Mucosa of descending colon (tissue), 3 donors: ENCODE data around the gene MLLT3. TPM values are rescaled to one million over a fixed set of nuclear protein-coding genes. Genes with fewer than 3 reads are reported as not detected.

Source experiments
- ATAC-seq: fragments of 200-7000 bp; cut with Tn5 transposase; one replicate; pipeline ENCODE4 v1.9.1; 2020; ENCODE audit warnings: mild to moderate bottlenecking, moderate library complexity
- DNase-seq, 3 donors: peaks; one replicate each; pipeline ENCODE4 v3.0.0-alpha.2; 2020
- H3K36me3 ChIP-seq: fragments of 200-600 bp; one replicate; pipeline ENCODE4 v1.8.0; 2021; ENCODE audit warnings: low read depth, mild to moderate bottlenecking
- H3K4me1 ChIP-seq: fragments of 200-600 bp; one replicate; pipeline ENCODE4 v1.8.0; 2021; ENCODE audit warnings: low read depth, mild to moderate bottlenecking
- H3K4me3 ChIP-seq: fragments of 200-600 bp; one replicate; pipeline ENCODE4 v1.8.0; 2021; ENCODE audit warnings: mild to moderate bottlenecking
- H3K9me3 ChIP-seq: fragments of 200-600 bp; one replicate; pipeline ENCODE4 v1.8.0; 2021; ENCODE audit warnings: mild to moderate bottlenecking
- intact Hi-C, 2 donors: fragments of 100-400 bp; cut with DNase I in 1 of 2; cut with micrococcal nuclease in 1 of 2; formaldehyde crosslinking; loops; one replicate each; pipeline versions ENCODE4 v1.11.0 to v1.11.1; 2022; cut with DNase I, micrococcal nuclease
- total RNA-seq, 3 donors: library from RNA; stranded (reverse); fragmentation: NEBNext Ultra II Directional in 2 of 3; extraction: Animal tissue kit (Norgen Biotek cat#: 25700) in 2 of 3; gene quantifications; one replicate each; pipeline versions ENCODE4 v1.2.1 to v1.2.4, GENCODE V29; 2021 to 2023
- TF ChIP-seq, protein P1 (sequence below): fragments of 200-600 bp; IDR thresholded peaks from one replicate; pipeline ENCODE4 v1.8.0; 2022; ENCODE audit warnings: antibody characterized with exemption, mild to moderate bottlenecking
- donor health status: DM: no; HTN: no; CAD: no; lungs with moderate emphysema.
- donor health status: DM: no; HTN: no; CAD: no.
- donor health status: DM: no; HTN: yes; CAD: no.

MLLT3 gene
- total RNA-seq, 3 donors from 2014 or later, result 35.1 to 53.7 (median 46.5) TPM

DNA sequence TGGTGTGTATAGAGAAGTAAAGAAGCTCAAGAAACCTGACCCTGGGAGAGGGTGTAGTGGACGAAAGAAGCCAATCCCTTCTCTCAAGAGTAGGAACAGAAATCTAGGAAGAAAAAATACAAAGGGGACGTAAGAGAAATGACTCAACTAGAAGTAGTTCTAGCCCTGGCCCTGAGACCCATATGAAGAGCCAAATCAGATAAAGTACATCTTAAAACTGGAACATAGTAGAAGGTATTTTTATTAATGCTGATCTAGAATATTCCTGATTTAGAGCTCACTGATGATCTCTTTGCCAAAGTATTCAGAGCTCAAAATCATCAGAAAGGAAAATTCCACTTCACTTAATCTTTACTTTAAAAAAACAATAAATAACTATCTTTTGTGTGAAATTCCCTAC is 184.8 kb downstream of the MLLT3 start:
- Histone ChIP-seq H3K4me3 (no peak overlapping the region), H3K4me1 (peaks cover under 1% of the 10 kb centered on the region), H3K36me3 (no peaks in the 10 kb centered on the region), H3K9me3 (no peaks in the 10 kb centered on the region)
- intact Hi-C loops, result no loop called here
- TF ChIP-seq, protein P1, sequence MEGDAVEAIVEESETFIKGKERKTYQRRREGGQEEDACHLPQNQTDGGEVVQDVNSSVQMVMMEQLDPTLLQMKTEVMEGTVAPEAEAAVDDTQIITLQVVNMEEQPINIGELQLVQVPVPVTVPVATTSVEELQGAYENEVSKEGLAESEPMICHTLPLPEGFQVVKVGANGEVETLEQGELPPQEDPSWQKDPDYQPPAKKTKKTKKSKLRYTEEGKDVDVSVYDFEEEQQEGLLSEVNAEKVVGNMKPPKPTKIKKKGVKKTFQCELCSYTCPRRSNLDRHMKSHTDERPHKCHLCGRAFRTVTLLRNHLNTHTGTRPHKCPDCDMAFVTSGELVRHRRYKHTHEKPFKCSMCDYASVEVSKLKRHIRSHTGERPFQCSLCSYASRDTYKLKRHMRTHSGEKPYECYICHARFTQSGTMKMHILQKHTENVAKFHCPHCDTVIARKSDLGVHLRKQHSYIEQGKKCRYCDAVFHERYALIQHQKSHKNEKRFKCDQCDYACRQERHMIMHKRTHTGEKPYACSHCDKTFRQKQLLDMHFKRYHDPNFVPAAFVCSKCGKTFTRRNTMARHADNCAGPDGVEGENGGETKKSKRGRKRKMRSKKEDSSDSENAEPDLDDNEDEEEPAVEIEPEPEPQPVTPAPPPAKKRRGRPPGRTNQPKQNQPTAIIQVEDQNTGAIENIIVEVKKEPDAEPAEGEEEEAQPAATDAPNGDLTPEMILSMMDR, result no peak
- ATAC-seq (no peak), DNase-seq (no peak)

DNA sequence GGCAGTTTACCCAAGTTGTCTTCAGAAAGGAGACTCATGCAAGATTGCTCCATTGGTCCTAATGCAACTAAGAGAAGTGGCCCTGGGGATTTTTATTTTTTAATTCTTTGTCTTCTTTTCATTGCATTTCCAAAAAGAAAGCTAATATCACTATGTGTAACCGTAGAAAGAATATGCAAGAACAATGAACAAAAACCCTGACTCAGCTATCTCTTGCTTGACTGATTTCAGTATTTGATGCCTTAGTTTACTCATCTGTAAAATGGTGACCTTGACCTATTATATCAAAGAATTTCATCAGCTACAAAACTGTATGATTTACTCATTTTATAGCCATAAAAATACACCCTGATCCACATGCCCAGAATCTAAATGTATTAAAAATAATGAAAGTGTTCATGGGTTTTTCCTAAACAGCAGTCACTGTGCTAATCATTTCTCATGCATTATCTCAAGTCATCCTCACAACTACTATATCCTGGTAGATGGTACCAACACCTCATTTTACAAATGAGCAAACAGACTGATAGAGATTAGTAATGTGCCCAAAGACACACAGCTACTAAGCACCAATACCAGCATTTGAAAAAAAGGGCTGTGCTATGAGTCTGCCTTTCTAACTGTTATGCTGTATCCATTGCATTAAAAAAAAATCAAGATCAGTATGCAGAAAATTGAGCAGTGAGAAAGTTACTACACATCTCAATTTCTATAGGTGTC is 185.7 kb downstream of the MLLT3 start:
- H3K4me1 ChIP-seq, result no peaks in the 10 kb centered on the region
- TF ChIP-seq, protein P1, result no peak
- no peaks in the 10 kb centered on the region for H3K36me3 ChIP-seq
- intact Hi-C loops, result no loop called here
- ATAC-seq, result no peak
- no peak for DNase-seq
- H3K9me3 ChIP-seq, result no peaks in the 10 kb centered on the region
- no peak overlapping the region for H3K4me3 ChIP-seq

DNA sequence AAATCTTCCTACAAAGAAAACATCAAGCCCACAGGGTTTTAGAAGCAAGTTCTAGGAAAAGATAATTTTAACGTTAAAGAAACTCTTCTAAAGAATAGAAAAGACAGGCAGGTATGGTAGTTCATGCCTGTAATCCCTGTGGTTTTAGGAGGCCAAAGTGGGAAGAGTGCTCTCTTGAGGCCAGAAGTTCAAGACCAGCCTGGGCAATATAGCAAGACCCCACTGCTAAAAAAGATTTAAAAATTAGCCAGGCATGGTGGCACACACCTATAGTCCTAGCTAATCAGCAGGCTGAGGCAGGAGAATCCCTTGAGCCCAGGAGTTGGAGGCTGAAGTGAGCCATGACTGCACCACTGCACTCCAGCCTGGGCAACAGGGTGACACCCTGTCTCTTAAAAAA is 193.3 kb downstream of the MLLT3 start:
- H3K4me1 ChIP-seq, result peaks cover 3% of the 10 kb centered on the region
- TF ChIP-seq, protein P1, result no peak
- H3K4me3 ChIP-seq, result no peak overlapping the region
- DNase-seq (no peak), ATAC-seq (no peak)
- no peaks in the 10 kb centered on the region for H3K36me3 ChIP-seq
- intact Hi-C loops, result no loop called here
- H3K9me3 ChIP-seq, result no peaks in the 10 kb centered on the region

DNA sequence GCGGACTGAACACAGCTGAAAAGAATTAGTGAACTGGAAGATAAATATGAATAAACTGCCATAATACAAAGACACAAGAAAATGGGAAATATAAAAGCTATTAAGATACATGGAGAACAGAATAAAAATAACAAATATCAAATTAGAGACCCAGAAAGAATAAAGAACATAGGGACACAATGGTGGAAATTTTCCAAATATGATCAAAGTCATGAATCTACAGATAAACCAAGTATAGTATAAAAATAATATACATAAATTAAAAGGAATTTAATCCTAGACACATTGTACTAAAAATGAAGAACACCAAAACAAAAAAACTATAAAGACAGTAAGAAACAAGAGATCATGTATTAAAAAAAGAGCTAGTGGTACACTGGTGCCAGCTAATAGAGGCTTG is 194.9 kb downstream of the MLLT3 start:
- H3K4me1 ChIP-seq, result peaks cover 3% of the 10 kb centered on the region
- no peaks in the 10 kb centered on the region for H3K36me3 ChIP-seq
- H3K9me3 ChIP-seq, result no peaks in the 10 kb centered on the region
- no peak overlapping the region for H3K4me3 ChIP-seq
- intact Hi-C loops, result no loop called here
- ATAC-seq (no peak), DNase-seq (no peak)
- TF ChIP-seq, protein P1, result no peak

DNA sequence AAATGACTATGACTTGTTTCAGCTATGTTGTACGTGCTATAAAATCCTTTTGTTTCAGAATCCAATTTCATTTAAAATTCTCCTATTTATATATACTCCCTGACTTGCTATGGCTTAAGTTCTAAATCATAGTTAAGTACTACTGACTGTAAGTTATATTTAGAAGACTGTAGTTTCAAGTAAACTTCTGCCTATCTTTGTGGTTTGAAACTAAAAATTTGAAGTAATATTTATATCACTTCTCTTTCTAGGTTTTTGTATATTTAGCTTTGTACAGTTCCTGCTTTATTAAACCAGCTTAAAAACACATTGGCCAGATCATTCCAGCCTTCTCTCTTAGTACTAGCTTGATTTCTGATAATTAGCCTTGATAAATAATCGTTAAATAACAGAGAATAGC is 196.3 kb downstream of the MLLT3 start:
- Histone ChIP-seq H3K4me3 (no peak overlapping the region), H3K9me3 (no peaks in the 10 kb centered on the region), H3K4me1 (peaks cover 1% of the 10 kb centered on the region), H3K36me3 (no peaks in the 10 kb centered on the region)
- ATAC-seq (no peak), DNase-seq (no peak)
- intact Hi-C loops, result no loop called here
- TF ChIP-seq, protein P1, result no peak

DNA sequence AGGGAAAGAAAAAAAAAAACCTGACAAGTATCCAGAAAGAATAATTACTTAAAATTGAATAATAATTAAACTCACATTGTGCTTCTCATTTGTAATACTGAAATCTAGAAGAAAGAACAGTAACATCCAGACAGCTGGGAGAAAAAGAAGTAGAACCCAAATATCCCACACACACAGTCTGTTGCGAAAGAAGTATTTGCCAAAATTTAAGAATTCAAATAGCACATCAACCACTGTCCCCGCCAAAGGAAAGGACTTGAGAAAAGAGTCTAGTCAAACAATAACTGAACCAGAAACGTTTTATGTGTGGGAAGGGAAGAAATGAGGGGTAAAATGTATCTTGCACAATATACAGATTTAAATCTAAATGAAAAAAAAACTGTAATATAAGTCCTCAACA is 202.8 kb downstream of the MLLT3 start:
- no peaks in the 10 kb centered on the region for H3K4me1 ChIP-seq
- H3K4me3 ChIP-seq, result no peak overlapping the region
- H3K36me3 ChIP-seq, result no peaks in the 10 kb centered on the region
- TF ChIP-seq, protein P1, result no peak
- ATAC-seq (no peak), DNase-seq (no peak)
- intact Hi-C loops, result no loop called here
- no peaks in the 10 kb centered on the region for H3K9me3 ChIP-seq
